Activated CD8-positive, alpha-beta memory T cell treated with anti-CD3 and anti-CD28 coated beads for 1 hour (primary cell): ENCODE measurements around the gene CNTNAP2.

ENCODE experiments used
- DNase-seq, 2 donors: peaks; one replicate each; pipeline ENCODE4 v3.0.0-alpha.2; 2020; ENCODE audit warnings: low read depth in 1 of 2; ENCODE audit errors: extremely low read depth in 1 of 2

CNTNAP2 gene

GRCh38 chr7:147978201-147978600, 1861.6 kb downstream of the CNTNAP2 start:
- no peak for DNase-seq

- DNase-seq, result no peak
Measured at GRCh38 chr7:147978651-147979050, 1862.0 kb downstream of the CNTNAP2 start.

- DNase-seq, result no peak
Measured at GRCh38 chr7:147980826-147981813, 1864.5 kb downstream of the CNTNAP2 start.

GRCh38 chr7:147982307-147982706, 1865.7 kb downstream of the CNTNAP2 start:
- DNase-seq, result no peak

DNA sequence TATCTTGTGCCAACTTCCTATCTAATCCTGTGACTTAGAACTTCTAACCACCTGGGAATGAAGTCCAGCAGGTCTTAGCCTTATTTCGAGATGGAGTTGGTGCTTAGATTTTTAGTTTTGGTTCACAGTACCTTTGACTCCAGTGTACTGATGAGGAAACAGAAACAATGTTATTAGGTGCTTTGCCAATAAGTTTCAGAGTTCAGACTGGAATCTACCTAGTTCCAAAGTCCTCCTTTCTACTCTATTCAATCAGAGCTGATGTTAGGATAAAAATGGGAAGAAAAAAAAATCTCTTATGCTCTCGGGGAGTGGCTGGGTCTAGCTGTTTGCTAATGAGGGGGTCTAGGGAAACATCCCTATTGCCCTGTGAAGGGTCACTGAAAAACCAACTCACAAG, 1867.7 kb downstream of the CNTNAP2 start:
- DNase-seq, result no peak

DNA sequence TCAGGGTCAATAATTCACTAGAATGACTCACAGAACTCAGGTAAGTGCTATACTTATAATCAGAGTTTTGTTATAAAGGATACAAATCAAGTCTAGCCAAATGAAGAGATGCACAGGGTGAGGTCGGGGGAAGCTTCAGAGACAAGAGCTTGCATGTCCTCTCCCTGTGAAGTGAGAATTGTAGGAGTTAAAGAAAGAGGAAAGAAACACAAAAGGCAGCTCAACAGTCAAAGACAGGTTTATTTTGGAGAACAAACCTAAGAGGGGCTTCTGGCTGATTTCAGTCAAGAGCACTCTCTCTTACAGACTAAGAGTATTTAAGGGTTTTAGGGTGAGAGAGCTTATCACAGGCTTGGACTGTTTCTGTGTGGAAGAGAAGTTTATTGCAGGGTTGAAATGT, 1873.5 kb downstream of the CNTNAP2 start:
- no peak for DNase-seq

DNA sequence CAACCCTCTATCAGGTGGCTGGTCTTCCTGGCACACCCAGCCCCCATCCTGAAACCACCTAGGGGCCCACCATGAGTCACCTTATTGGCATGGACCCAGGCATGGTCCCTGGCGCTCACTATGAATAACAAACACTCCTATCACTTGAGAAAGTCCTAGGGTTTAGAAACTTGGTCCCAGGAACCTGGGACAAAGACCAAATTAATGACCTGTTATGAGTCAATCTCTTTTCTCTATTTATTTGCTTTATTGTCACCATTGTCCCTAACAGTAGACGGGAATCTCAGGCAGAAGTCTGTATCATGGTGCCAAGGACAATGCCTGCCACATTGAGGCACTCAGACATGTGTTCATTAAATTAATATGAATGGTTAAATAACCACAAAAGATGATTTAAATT, 1874.3 kb downstream of the CNTNAP2 start:
- DNase-seq, result no peak

GRCh38 chr7:147992698-147993097, 1876.1 kb downstream of the CNTNAP2 start:
- no peak for DNase-seq

- DNase-seq, result no peak
Measured at GRCh38 chr7:147997636-147998035, 1881.0 kb downstream of the CNTNAP2 start.

DNA sequence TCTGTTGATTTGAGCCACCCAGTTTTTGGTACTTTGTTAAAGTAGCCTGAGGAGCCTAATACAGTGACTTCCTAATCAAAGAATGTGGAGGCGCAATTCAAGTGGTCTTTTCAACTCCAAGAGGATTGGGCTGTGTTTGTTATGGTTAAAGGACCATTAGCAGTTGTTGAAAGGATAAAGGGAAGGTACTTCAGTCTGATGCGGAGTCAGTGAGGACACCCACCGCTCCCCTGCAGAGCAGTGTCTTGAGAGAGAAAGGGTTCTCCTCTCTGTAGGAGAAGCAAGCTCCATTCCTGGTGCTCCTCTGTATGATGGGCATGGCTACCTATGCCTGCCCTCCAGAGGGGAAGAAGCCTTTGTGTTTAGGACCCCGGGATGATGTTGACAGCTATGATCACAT, 1883.4 kb downstream of the CNTNAP2 start:
- DNase-seq, result no peak

DNA sequence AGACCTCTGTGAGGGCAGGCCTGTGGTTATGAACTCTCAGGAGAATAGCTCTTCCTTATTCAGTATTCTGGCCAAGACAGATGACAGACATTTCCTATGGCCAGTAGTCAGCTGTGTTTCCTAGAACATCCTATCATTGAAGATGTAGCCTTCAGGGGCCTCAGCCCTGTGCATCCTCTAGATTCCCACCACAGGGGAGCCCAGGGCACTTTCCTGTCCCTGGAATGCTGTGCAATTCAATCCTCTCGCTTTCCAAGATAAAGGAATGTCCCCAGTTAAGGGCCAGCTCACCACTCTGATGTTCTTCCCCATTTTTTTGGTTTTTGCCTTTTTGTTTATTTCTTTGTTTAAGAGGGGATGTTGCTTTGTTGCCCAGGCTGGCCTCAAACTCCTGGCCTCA, 1895.2 kb downstream of the CNTNAP2 start:
- no peak for DNase-seq

GRCh38 chr7:148014001-148014400, 1897.4 kb downstream of the CNTNAP2 start:
- no peak for DNase-seq

- no peak for DNase-seq
Measured at GRCh38 chr7:148014541-148014940, 1897.9 kb downstream of the CNTNAP2 start.

- DNase-seq, result no peak
Measured at GRCh38 chr7:148017126-148017525, 1900.5 kb downstream of the CNTNAP2 start.

DNA sequence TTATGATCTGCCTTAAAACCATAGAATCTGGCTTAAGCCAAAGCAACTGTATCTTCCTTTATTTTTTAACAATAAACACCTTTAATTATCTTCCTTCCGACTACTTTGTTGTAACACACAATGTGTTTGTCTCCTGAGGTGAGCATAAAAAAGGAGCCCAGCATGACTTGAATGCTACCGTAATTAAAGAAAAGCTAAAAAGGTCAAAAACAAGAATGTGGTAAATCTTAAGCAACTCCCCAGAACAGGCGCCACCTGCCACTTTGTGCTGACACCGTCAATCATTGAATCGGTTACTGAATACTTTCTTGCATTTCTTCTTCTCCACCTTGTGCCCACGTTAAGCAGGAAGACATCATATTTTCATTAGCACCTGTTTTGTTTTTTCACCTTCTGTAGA, 1904.1 kb downstream of the CNTNAP2 start:
- DNase-seq, result no peak

DNA sequence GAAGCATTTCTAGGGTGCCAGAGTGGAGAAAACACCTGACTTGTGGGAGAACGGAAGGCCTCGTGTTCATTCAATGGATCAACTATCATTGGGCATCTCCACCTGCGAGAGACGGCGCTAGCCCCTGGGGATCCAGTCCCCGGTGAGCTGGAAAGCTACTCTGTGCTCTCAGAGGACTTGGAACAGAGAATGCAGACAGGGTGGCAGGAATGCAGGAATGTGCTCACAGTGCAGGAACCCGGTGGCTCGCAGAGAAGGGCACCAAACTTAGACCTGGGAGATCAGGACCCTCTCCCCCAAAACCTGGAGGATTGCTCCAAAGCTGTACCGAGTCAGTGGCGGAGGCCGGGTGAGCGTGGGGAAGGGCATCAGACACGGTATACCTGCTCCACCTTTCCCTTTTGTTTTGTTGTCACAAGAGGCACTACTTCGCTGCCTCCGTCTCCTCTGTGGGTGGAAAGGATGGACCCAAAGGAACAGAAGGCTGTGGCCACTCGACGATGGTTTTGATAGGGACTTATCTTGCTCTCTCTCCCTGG, 1905.0 kb downstream of the CNTNAP2 start:
- DNase-seq, result no peak

GRCh38 chr7:148022832-148023231, 1906.2 kb downstream of the CNTNAP2 start:
- no peak for DNase-seq

DNA sequence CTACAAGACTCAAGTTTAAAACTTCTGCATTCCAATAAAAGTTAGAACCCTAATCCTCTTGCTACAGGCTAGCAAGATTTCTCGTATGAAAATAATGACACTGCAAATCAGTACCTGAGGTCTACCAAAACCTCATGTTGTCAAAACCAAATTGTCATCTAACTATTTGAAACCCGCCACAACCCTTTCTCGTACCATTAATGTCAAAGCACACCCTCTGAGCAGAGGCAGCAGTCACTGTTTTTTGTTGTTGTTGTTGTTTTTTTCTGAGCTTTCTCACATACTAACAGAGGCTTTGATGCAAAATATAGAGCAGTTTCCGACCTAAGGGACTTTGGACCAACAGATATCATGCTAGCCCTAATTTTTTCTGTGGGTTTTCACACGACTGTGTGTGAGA, 1910.1 kb downstream of the CNTNAP2 start:
- DNase-seq, result no peak

DNA sequence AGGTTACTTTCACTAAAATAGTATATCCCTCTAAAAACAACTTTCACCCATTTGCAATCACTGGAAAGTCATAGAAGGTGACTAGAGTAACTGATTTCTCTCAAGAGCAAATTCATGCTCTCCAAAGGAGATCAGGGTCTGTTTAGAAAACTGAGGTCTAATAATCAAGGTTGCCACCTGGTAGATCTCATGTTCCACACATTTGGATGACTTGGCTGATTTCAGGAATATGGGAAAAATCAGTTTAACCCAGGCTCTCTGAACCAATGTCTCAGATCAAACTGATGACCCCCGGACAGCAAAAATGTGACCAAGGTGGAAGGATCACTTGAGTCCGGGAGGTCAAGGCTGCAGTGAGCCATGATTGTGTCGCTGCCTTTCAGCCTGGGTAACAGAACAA, 1911.6 kb downstream of the CNTNAP2 start:
- DNase-seq, result no peak

GRCh38 chr7:148031019-148031418, 1914.4 kb downstream of the CNTNAP2 start:
- DNase-seq, result no peak

- DNase-seq, result no peak
Measured at GRCh38 chr7:148031811-148032210, 1915.2 kb downstream of the CNTNAP2 start.

GRCh38 chr7:148035950-148036349, 1919.3 kb downstream of the CNTNAP2 start:
- DNase-seq, result no peak
